H1 (cell line): ENCODE results near the gene RAD18. TPM values are rescaled to one million over a fixed set of nuclear protein-coding genes. Genes with fewer than 3 reads are reported as not detected.

Source experiments
- CTCF ChIA-PET: fragments of 300-600 bp; sonication (Branson Sonifier 250); formaldehyde crosslinking; loops from one replicate; lab custom pipeline; 2021; ENCODE audit not compliant: partially characterized antibody; lab: Charles Lee
- POLR2A ChIA-PET: fragments of 300-600 bp; sonication (Branson Sonifier 250); formaldehyde crosslinking; loops from one replicate; lab custom pipeline; 2021; ENCODE audit warnings: inconsistent platforms; ENCODE audit not compliant: partially characterized antibody; lab: Charles Lee
- DNase-seq, 2 experiments: peaks; one replicate each; pipeline versions ENCODE4 v3.0.0 to v3.0.0-alpha.2; 2010 to 2022; ENCODE audit warnings: low spot score in 2 of 2, low read depth in 1 of 2, mixed read lengths in 1 of 2
- FAIRE-seq: peaks from 2 replicates; lab custom pipeline; 2011; peaks lifted over from hg19 to GRCh38; lab: Jason Lieb, UNC
- H2AFZ ChIP-seq: 2 replicates; pipeline ENCODE4 v1.8.1; 2012; ENCODE audit warnings: low read length, inconsistent platforms
- H2AK5ac ChIP-seq: 2 replicates; pipeline ENCODE4 v1.6.1; 2013; ENCODE audit warnings: low read depth, low read length
- H2BK120ac ChIP-seq: replicated peaks from 2 replicates; pipeline ENCODE3; 2013; ENCODE audit warnings: low read depth, low read length, inconsistent platforms
- H2BK12ac ChIP-seq: 2 replicates; pipeline ENCODE4 v1.6.1; 2013; ENCODE audit warnings: low read depth, low read length
- H2BK15ac ChIP-seq: 2 replicates; pipeline ENCODE4 v1.6.1; 2013; ENCODE audit warnings: low read length
- H2BK20ac ChIP-seq: 2 replicates; pipeline ENCODE4 v1.6.1; 2013; ENCODE audit warnings: low read length
- H2BK5ac ChIP-seq: 2 replicates; pipeline ENCODE4 v1.6.1; 2013; ENCODE audit warnings: low read depth, low read length
- H3K14ac ChIP-seq: 2 replicates; pipeline ENCODE4 v1.6.1; 2013; ENCODE audit warnings: inconsistent platforms; ENCODE audit not compliant: insufficient read length
- H3K18ac ChIP-seq: 2 replicates; pipeline ENCODE4 v1.6.1; 2013; ENCODE audit warnings: low read length; ENCODE audit errors: extremely low read depth
- H3K23ac ChIP-seq: 2 replicates; pipeline ENCODE4 v1.6.1; 2013; ENCODE audit warnings: inconsistent platforms; ENCODE audit not compliant: insufficient read length
- H3K23me2 ChIP-seq: 2 replicates; pipeline ENCODE4 v1.6.1; 2013; ENCODE audit warnings: low read depth, low read length
- H3K27ac ChIP-seq: 2 replicates; pipeline ENCODE4 v1.6.1; 2011; ENCODE audit warnings: low read depth, low read length, inconsistent platforms
- H3K27me3 ChIP-seq, 4 experiments: replicated peaks in 1 of 4; 1 replicate in 1 of 4; 2 replicates in 3 of 4; pipeline versions ENCODE4 v1.6.1 to v1.8.1; 2011 to 2013; ENCODE audit warnings: low read length in 3 of 4, mild to moderate bottlenecking in 3 of 4, inconsistent platforms in 2 of 4, mixed read lengths in 2 of 4, moderate library complexity in 1 of 4; ENCODE audit not compliant: control insufficient read depth in 3 of 4, insufficient read depth in 3 of 4; ENCODE audit errors: extremely low read depth in 1 of 4
- H3K36me3 ChIP-seq, 4 experiments: 2 replicates each; pipeline versions ENCODE4 v1.6.1 to v1.8.1; 2011 to 2013; ENCODE audit warnings: mild to moderate bottlenecking in 4 of 4, low read length in 3 of 4, moderate library complexity in 2 of 4, control low read depth in 1 of 4, inconsistent platforms in 1 of 4; ENCODE audit not compliant: insufficient read depth in 4 of 4, control insufficient read depth in 2 of 4
- H3K4ac ChIP-seq: replicated peaks from 2 replicates; pipeline ENCODE3; 2013; ENCODE audit warnings: low read length, low read depth, mixed read lengths, inconsistent platforms; ENCODE audit not compliant: insufficient read length
- H3K4me1 ChIP-seq, 4 experiments: replicated peaks in 1 of 4; 1 replicate in 1 of 4; 2 replicates in 3 of 4; pipeline versions ENCODE4 v1.6.1 to v1.8.1; 2011 to 2013; ENCODE audit warnings: low read length in 3 of 4, inconsistent platforms in 2 of 4, mixed read lengths in 1 of 4; ENCODE audit not compliant: insufficient read depth in 4 of 4, control insufficient read depth in 3 of 4
- H3K4me2 ChIP-seq, 2 experiments: 2 replicates each; pipeline versions ENCODE4 v1.6.1 to v1.8.1; 2011 to 2013; ENCODE audit warnings: low read depth in 2 of 2, low read length in 2 of 2, control low read depth in 1 of 2, inconsistent platforms in 1 of 2, mild to moderate bottlenecking in 1 of 2; ENCODE audit not compliant: insufficient read depth in 1 of 2
- H3K4me3 ChIP-seq, 4 experiments: fragments of 200-600, 300-600 bp in 1 of 4; sonication (generic), shearing (Covaris generic), sonication (Bioruptor Twin) in 1 of 4; 2 replicates each; pipeline versions ENCODE4 v1.5.1 to v1.8.1; 2011 to 2016; ENCODE audit warnings: low read length in 4 of 4, low read depth in 3 of 4, control low read depth in 2 of 4, inconsistent platforms in 2 of 4, mild to moderate bottlenecking in 2 of 4, mixed read lengths in 1 of 4, moderate library complexity in 1 of 4; ENCODE audit not compliant: insufficient read depth in 2 of 4; ENCODE audit errors: extremely low read depth in 1 of 4
- H3K56ac ChIP-seq: replicated peaks from 2 replicates; pipeline ENCODE3; 2013; ENCODE audit warnings: low read depth, mild to moderate bottlenecking, mixed read lengths, low read length, inconsistent platforms; ENCODE audit not compliant: insufficient read length
- H3K79me1 ChIP-seq: 2 replicates; pipeline ENCODE4 v1.6.1; 2013; ENCODE audit warnings: low read depth, low read length, control low read depth
- H3K79me2 ChIP-seq, 2 experiments: 2 replicates each; pipeline versions ENCODE4 v1.6.1 to v1.8.1; 2012 to 2013; ENCODE audit warnings: low read length in 2 of 2, mild to moderate bottlenecking in 2 of 2, inconsistent platforms in 1 of 2; ENCODE audit not compliant: insufficient read depth in 2 of 2, control insufficient read depth in 1 of 2
- H3K9ac ChIP-seq, 4 experiments: replicated peaks in 1 of 4; 1 replicate in 1 of 4; 2 replicates in 3 of 4; pipeline versions ENCODE4 v1.6.1 to v1.8.1; 2011 to 2013; ENCODE audit warnings: low read depth in 3 of 4, low read length in 3 of 4, control low read depth in 2 of 4, mild to moderate bottlenecking in 2 of 4, moderate library complexity in 2 of 4, inconsistent platforms in 1 of 4; ENCODE audit errors: extremely low read depth in 1 of 4
- H3K9me3 ChIP-seq, 2 experiments: 2 replicates each; pipeline versions ENCODE4 v1.6.1 to v1.8.1; 2012 to 2013; ENCODE audit warnings: mild to moderate bottlenecking in 2 of 2, moderate library complexity in 2 of 2, control low read depth in 1 of 2, inconsistent platforms in 1 of 2, low read depth in 1 of 2, low read length in 1 of 2, mixed read lengths in 1 of 2; ENCODE audit not compliant: insufficient read depth in 2 of 2
- H4K20me1 ChIP-seq, 2 experiments: replicated peaks in 1 of 2; 2 replicates each; pipeline versions ENCODE3 to v1.8.1; 2011 to 2013; ENCODE audit warnings: inconsistent platforms in 2 of 2, low read length in 2 of 2, mild to moderate bottlenecking in 1 of 2; ENCODE audit not compliant: insufficient read depth in 2 of 2, control insufficient read depth in 1 of 2
- H4K5ac ChIP-seq: 2 replicates; pipeline ENCODE4 v1.6.1; 2013; ENCODE audit warnings: low read length, low read depth, mixed read lengths, inconsistent platforms; ENCODE audit not compliant: insufficient read length
- H4K8ac ChIP-seq: 2 replicates; pipeline ENCODE4 v1.8.0; 2013; ENCODE audit warnings: mild to moderate bottlenecking, moderate library complexity, low read length, inconsistent platforms; ENCODE audit not compliant: insufficient read depth; ENCODE audit errors: extremely low read depth
- H4K91ac ChIP-seq: replicated peaks from 2 replicates; pipeline ENCODE3; 2013; ENCODE audit warnings: low read length, mixed read lengths, inconsistent platforms; ENCODE audit not compliant: insufficient read length
- CEBPB ChIP-seq: IDR thresholded peaks from 2 replicates; pipeline ENCODE4 v1.6.1; 2012; ENCODE audit warnings: low read depth, low read length
- CHD2 ChIP-seq: IDR thresholded peaks from 2 replicates; pipeline ENCODE4 v1.6.1; 2012; ENCODE audit warnings: low read length, improper control_type of control experiment
- CREB1 ChIP-seq: IDR thresholded peaks from 2 replicates; pipeline ENCODE4 v1.6.1; 2012; ENCODE audit warnings: inconsistent platforms
- KDM5A ChIP-seq: fragments of 200-600 bp; IDR thresholded peaks from 2 replicates; pipeline ENCODE4 v1.7.1; 2012; ENCODE audit warnings: mild to moderate bottlenecking, low read length, inconsistent platforms, mixed read lengths
- NRF1 ChIP-seq: IDR thresholded peaks from 2 replicates; pipeline ENCODE4 v1.6.1; 2011; ENCODE audit warnings: mild to moderate bottlenecking, low read depth, low read length, improper control_type of control experiment
- SIN3A ChIP-seq, 2 experiments: IDR thresholded peaks in 1 of 2; conservative IDR thresholded peaks in 1 of 2; 2 replicates each; pipeline ENCODE4 v1.6.1; 2011 to 2012; ENCODE audit warnings: low read length in 2 of 2, improper control_type of control experiment in 1 of 2, low read depth in 1 of 2, mild to moderate bottlenecking in 1 of 2
- TCF12 ChIP-seq: IDR thresholded peaks from 2 replicates; pipeline ENCODE4 v1.6.1; 2011; ENCODE audit warnings: low read depth, mild to moderate bottlenecking, low read length
- WGBS, 2 experiments: shearing (Covaris generic) in 1 of 2; methylation state at CpG; one replicate each; pipeline versions ENCODE4 v1.1.6 to v1.1.7; 2013 to 2015; ENCODE audit warnings: low lambda C conversion rate in 2 of 2, mixed read lengths in 2 of 2, inconsistent platforms in 1 of 2, low coverage in 1 of 2, missing lambda C conversion rate in 1 of 2; ENCODE audit not compliant: insufficient replicate concordance in 2 of 2, insufficient coverage in 1 of 2, insufficient read length in 1 of 2; ENCODE audit errors: extremely low coverage in 1 of 2, missing lambda C conversion rate in 1 of 2; 5-methylcytosine and 5-hydroxymethylcytosine counted together
- polyA plus RNA-seq, 7 experiments: library from polyadenylated mRNA; depleted of rRNA in 3 of 7; stranded (reverse) in 5 of 7; unstranded in 2 of 7; fragments of >200 nt in 5 of 7; fragments of 200-250 nt in 2 of 7; gene quantifications; 1 replicate in 5 of 7; 2 replicates in 1 of 7; 4 replicates in 1 of 7; pipeline versions ENCODE4 v1.2.1 to v1.2.3, GENCODE V29; 2011 to 2013; ENCODE audit warnings: missing spikeins in 2 of 7, mixed read lengths in 2 of 7
- total RNA-seq: library from RNA; stranded (reverse); fragmentation: NEBNext Ultra II Directional; extraction: Animal tissue kit (Norgen Biotek cat#: 25700); gene quantifications from 2 replicates; pipeline ENCODE4 v1.2.1, GENCODE V29; 2021

Gene RAD18
- total and polyA plus RNA-seq, 2 of the 8 experiments (the other 6 are each of a cell fraction or from before 2014, with no cell fraction given), result 13.0 to 23.2 TPM

GRCh38 chr3:8987645-8988383 is 24.5 kb upstream of the RAD18 start:
- no peak overlapping the region for H3K27ac ChIP-seq
- H2BK20ac ChIP-seq, result no peak overlapping the region
- H3K23me2 ChIP-seq, result no peaks in the 10 kb centered on the region
- H4K5ac ChIP-seq, result no peak overlapping the region
- no peak overlapping the region for H3K4ac ChIP-seq
- POLR2A ChIA-PET, result interaction anchor here (0.5 to 1.7 kb wide), 4 partner anchors 26 to 668 kb away, joined by 3 to 4 read pairs (median 4); no protein-coding TSS in a partner anchor
- no peaks in the 10 kb centered on the region for H4K20me1 ChIP-seq
- H2BK120ac ChIP-seq, result no peak overlapping the region
- H3K18ac ChIP-seq, result no peak overlapping the region; the same call in 1 of the 2 replicates
- no peaks in the 10 kb centered on the region for H3K79me1 ChIP-seq
- H3K4me2 ChIP-seq, result peak overlapping the region; percentile 46 to 58; a peak in 3 of 4 replicates
- H4K91ac ChIP-seq, result no peak overlapping the region
- no peaks in the 10 kb centered on the region for H3K36me3 ChIP-seq
- FAIRE-seq (peak; percentile 94), DNase-seq (peak; percentile 50 to 88)
- WGBS, 2 experiments, result 28% methylated on average over 15 of the region's 15 CpGs; no CpG with 5 or more reads in 1 of the 2 experiments
- H3K27me3 ChIP-seq, result no peaks in the 10 kb centered on the region
- H3K4me1 ChIP-seq, result peaks cover 0 to 5% (median 2%) of the 10 kb centered on the region in 4 experiments; a peak in 6 of 7 replicates
- H3K9me3 ChIP-seq, result no peaks in the 10 kb centered on the region; a peak in 1 of 4 replicates
- H3K23ac ChIP-seq, result no peak overlapping the region
- no peak overlapping the region for H3K14ac ChIP-seq
- H3K4me3 ChIP-seq, result peak overlapping the region in 2 of 4 experiments; percentile 11 to 43; a peak in 3 of 8 replicates
- no peak overlapping the region for H2BK15ac ChIP-seq
- H2BK12ac ChIP-seq, result no peak overlapping the region
- no peaks in the 10 kb centered on the region for H3K79me2 ChIP-seq
- no peak overlapping the region for H2BK5ac ChIP-seq
- no peak overlapping the region for H2AK5ac ChIP-seq
- H3K9ac ChIP-seq, result no peak overlapping the region
- H2AFZ ChIP-seq, result no peak overlapping the region
- no peak overlapping the region for H3K56ac ChIP-seq
- CTCF ChIA-PET, result interaction anchor here (0.5 to 13.2 kb wide), 72 partner anchors 10 to 428 kb away, joined by 3 to 200 read pairs (median 5); partner anchors contain the start of genes SRGAP3 and THUMPD3
- no peak overlapping the region for H4K8ac ChIP-seq
- TF ChIP-seq CEBPB (no peak), SIN3A (conservative IDR thresholded peaks at IDR 0.05 in 1 of 2, IDR thresholded peaks at IDR 0.05 in 1 of 2; ENCODE audit: low read depth in 1 of 2, low read length in 2 of 2) (0 out of 4 replicates have a peak, but pooled peaks of 1 of the 2 experiments have one; percentile 57), NRF1 (no peak), CHD2 (no peak), TCF12 (no peak), CREB1 (peak; percentile 20; the same call in 1 of the 2 replicates), KDM5A (no peak)
